Neural cell (in vitro differentiated cells): ENCODE measurements around the gene BRK1. TPM values are rescaled to one million over a fixed set of nuclear protein-coding genes. Genes with fewer than 3 reads are reported as not detected.

Source experiments
- H2AFZ ChIP-seq: fragments of 200-600, 300-800 bp; sonication (generic), shearing (Covaris generic); 2 replicates; pipeline ENCODE4 v1.6.0; 2014; ENCODE audit warnings: low read depth, mild to moderate bottlenecking, antibody characterized with exemption, low read length, moderate library complexity
- H3F3A ChIP-seq: fragments of 200-600 bp; shearing (Covaris generic); 2 replicates; pipeline ENCODE4 v1.6.1; 2016; ENCODE audit warnings: mild to moderate bottlenecking, moderate library complexity, mixed read lengths, antibody characterized with exemption, low read length; ENCODE audit not compliant: insufficient read depth, poor library complexity, severe bottlenecking
- H3K27ac ChIP-seq: fragments of 200-600, 300-800 bp; sonication (generic), shearing (Covaris generic); 2 replicates; pipeline ENCODE4 v1.5.1; 2014; ENCODE audit warnings: mild to moderate bottlenecking, low read length, moderate library complexity
- H3K27me3 ChIP-seq: fragments of 300-800, 200-600 bp; sonication (generic), shearing (Covaris generic); 2 replicates; pipeline ENCODE4 v1.6.0; 2014; ENCODE audit warnings: mild to moderate bottlenecking, low read depth, low read length, moderate library complexity; ENCODE audit not compliant: insufficient read depth
- H3K36me3 ChIP-seq: fragments of 300-800, 200-600 bp; sonication (generic), shearing (Covaris generic); 2 replicates; pipeline ENCODE4 v1.5.1; 2014; ENCODE audit warnings: mild to moderate bottlenecking, antibody characterized with exemption, low read length, moderate library complexity; ENCODE audit not compliant: insufficient read depth
- H3K4me2 ChIP-seq: fragments of 300-800, 200-600 bp; sonication (generic), shearing (Covaris generic); 2 replicates; pipeline ENCODE4 v1.6.0; 2014; ENCODE audit warnings: mild to moderate bottlenecking, low read length
- H3K4me3 ChIP-seq: fragments of 300-800, 200-600 bp; sonication (generic), shearing (Covaris generic); 2 replicates; pipeline ENCODE4 v1.5.1; 2014; ENCODE audit warnings: mild to moderate bottlenecking, low read length, moderate library complexity
- H3K79me2 ChIP-seq: fragments of 200-600 bp; shearing (Covaris generic); replicated peaks from 2 replicates; pipeline ENCODE4 v1.6.0; 2014; ENCODE audit warnings: mild to moderate bottlenecking, low read length, moderate library complexity; ENCODE audit not compliant: insufficient read depth
- H3K9ac ChIP-seq: fragments of 300-800, 200-600 bp; sonication (generic), shearing (Covaris generic); 2 replicates; pipeline ENCODE4 v1.6.1; 2016; ENCODE audit warnings: mild to moderate bottlenecking, low read length, mixed read lengths
- H3K9me2 ChIP-seq: fragments of 200-600 bp; shearing (Covaris generic); 2 replicates; pipeline ENCODE4 v1.6.1; 2016; ENCODE audit warnings: mild to moderate bottlenecking, low read length, mixed read lengths; ENCODE audit not compliant: insufficient read depth
- H3K9me3 ChIP-seq: fragments of 200-600, 300-800 bp; sonication (generic), shearing (Covaris generic); 2 replicates; pipeline ENCODE4 v1.6.1; 2016; ENCODE audit warnings: mild to moderate bottlenecking, mixed run types, low read length, moderate library complexity, mixed read lengths
- H4K20me1 ChIP-seq: fragments of 200-600 bp; shearing (Covaris generic); 2 replicates; pipeline ENCODE4 v1.6.1; 2016; ENCODE audit warnings: mild to moderate bottlenecking, mixed run types; ENCODE audit not compliant: insufficient read depth
- EP300 ChIP-seq: fragments of 450-650 bp; conservative IDR thresholded peaks from 2 replicates; pipeline ENCODE4 v1.6.1; 2014; ENCODE audit warnings: antibody characterized with exemption, mild to moderate bottlenecking, moderate library complexity; ENCODE audit not compliant: poor library complexity, severe bottlenecking
- EZH2 ChIP-seq: fragments of 200-600, 300-800 bp; shearing (Covaris generic), sonication (generic); IDR thresholded peaks from 2 replicates; pipeline ENCODE4 v1.6.1; 2014; ENCODE audit warnings: antibody characterized with exemption, low read length, borderline replicate concordance, mild to moderate bottlenecking; ENCODE audit not compliant: insufficient read depth, poor library complexity, severe bottlenecking
- MXI1 ChIP-seq: fragments of 450-650 bp; conservative IDR thresholded peaks from 2 replicates; pipeline ENCODE4 v1.6.1; 2014; ENCODE audit warnings: antibody characterized with exemption, mild to moderate bottlenecking; ENCODE audit not compliant: poor library complexity, severe bottlenecking
- POLR2AphosphoS5 ChIP-seq: IDR thresholded peaks from 2 replicates; pipeline ENCODE4 v1.6.1; 2012
- RAD21 ChIP-seq: fragments of 450-650 bp; conservative IDR thresholded peaks from 2 replicates; pipeline ENCODE4 v1.6.1; 2014; ENCODE audit warnings: antibody characterized with exemption, mild to moderate bottlenecking, moderate library complexity
- SMC3 ChIP-seq: fragments of 450-650 bp; conservative IDR thresholded peaks from 2 replicates; pipeline ENCODE4 v1.6.1; 2014; ENCODE audit warnings: antibody characterized with exemption, mild to moderate bottlenecking, moderate library complexity; ENCODE audit not compliant: poor library complexity
- TAF1 ChIP-seq: IDR thresholded peaks from 2 replicates; pipeline ENCODE4 v1.6.1; 2012; ENCODE audit warnings: low read depth
- polyA plus RNA-seq: library from polyadenylated mRNA; depleted of rRNA; stranded (reverse); fragments of >200 nt; gene quantifications from 2 replicates; pipeline ENCODE4 v1.2.3, GENCODE V29; 2014
- TF ChIP-seq, protein P1 (sequence below): IDR thresholded peaks from 2 replicates; pipeline ENCODE4 v1.6.1; 2012; ENCODE audit warnings: borderline replicate concordance
- TF ChIP-seq, protein P2 (sequence below): fragments of 450-650 bp; IDR thresholded peaks from 2 replicates; pipeline ENCODE4 v1.5.1; 2014; ENCODE audit warnings: antibody characterized with exemption, mild to moderate bottlenecking, moderate library complexity; ENCODE audit not compliant: poor library complexity, severe bottlenecking

The BRK1 gene
- polyA plus RNA-seq, 1 donor from 2014 or later: 265 TPM

DNA sequence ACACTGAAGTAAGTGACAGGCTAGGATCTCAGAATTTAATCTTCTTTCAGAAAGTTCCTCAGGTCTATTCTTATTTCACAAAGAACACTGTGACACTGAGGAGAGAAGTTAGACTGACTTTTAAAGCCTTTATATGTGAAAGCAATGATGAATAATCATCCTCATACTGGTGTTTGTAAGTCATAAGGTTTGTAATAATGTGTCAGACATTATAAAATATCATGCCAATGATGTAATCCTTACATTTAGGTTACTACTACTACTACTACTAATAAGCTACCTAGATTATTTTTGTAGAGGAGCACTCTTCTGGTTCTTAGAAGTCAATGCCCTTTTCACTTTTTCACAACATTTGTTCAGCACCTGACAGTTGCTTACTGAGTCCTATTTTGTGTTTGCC is 40.8 kb upstream of the BRK1 start:
- H3F3A ChIP-seq: no peaks in the 10 kb centered on the region
- H3K36me3 ChIP-seq: no peaks in the 10 kb centered on the region
- no peak overlapping the region for H3K27ac ChIP-seq

DNA sequence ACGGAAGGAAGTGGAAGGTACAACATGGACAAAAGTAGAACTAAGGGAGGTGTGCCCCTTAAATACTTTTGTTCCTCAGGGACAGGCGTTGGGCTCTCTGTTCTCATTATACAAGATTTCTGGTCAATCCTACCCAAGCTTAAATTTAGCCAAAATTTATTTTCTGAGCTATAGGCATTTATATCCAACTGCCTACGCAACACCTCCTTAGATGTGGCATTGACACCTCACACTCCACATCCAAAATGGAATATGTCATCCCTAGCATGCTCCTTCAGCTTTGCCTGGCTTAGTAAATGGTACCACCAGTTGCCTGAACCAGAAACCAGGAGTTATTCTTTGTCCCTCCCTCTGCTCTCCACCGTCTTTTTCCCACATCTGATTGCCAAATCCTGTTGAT is 33.6 kb upstream of the BRK1 start:
- no peaks in the 10 kb centered on the region for H3F3A ChIP-seq
- no peak overlapping the region for H3K9ac ChIP-seq
- no peaks in the 10 kb centered on the region for H3K79me2 ChIP-seq
- no peaks in the 10 kb centered on the region for H3K27me3 ChIP-seq
- no peak overlapping the region for H2AFZ ChIP-seq
- no peak overlapping the region for H3K4me2 ChIP-seq
- H3K4me3 ChIP-seq: no peak overlapping the region
- H4K20me1 ChIP-seq: no peaks in the 10 kb centered on the region
- H3K27ac ChIP-seq: no peak overlapping the region
- no peaks in the 10 kb centered on the region for H3K9me3 ChIP-seq
- H3K9me2 ChIP-seq: no peaks in the 10 kb centered on the region
- TF ChIP-seq SMC3: no peak
- TF ChIP-seq EZH2: no peak
- no peak for TF ChIP-seq TAF1
- TF ChIP-seq RAD21: no peak
- no peak for TF ChIP-seq MXI1
- no peak for TF ChIP-seq POLR2AphosphoS5
- TF ChIP-seq, protein P1, sequence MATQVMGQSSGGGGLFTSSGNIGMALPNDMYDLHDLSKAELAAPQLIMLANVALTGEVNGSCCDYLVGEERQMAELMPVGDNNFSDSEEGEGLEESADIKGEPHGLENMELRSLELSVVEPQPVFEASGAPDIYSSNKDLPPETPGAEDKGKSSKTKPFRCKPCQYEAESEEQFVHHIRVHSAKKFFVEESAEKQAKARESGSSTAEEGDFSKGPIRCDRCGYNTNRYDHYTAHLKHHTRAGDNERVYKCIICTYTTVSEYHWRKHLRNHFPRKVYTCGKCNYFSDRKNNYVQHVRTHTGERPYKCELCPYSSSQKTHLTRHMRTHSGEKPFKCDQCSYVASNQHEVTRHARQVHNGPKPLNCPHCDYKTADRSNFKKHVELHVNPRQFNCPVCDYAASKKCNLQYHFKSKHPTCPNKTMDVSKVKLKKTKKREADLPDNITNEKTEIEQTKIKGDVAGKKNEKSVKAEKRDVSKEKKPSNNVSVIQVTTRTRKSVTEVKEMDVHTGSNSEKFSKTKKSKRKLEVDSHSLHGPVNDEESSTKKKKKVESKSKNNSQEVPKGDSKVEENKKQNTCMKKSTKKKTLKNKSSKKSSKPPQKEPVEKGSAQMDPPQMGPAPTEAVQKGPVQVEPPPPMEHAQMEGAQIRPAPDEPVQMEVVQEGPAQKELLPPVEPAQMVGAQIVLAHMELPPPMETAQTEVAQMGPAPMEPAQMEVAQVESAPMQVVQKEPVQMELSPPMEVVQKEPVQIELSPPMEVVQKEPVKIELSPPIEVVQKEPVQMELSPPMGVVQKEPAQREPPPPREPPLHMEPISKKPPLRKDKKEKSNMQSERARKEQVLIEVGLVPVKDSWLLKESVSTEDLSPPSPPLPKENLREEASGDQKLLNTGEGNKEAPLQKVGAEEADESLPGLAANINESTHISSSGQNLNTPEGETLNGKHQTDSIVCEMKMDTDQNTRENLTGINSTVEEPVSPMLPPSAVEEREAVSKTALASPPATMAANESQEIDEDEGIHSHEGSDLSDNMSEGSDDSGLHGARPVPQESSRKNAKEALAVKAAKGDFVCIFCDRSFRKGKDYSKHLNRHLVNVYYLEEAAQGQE: no peak
- no peak for TF ChIP-seq EP300
- TF ChIP-seq, protein P2, sequence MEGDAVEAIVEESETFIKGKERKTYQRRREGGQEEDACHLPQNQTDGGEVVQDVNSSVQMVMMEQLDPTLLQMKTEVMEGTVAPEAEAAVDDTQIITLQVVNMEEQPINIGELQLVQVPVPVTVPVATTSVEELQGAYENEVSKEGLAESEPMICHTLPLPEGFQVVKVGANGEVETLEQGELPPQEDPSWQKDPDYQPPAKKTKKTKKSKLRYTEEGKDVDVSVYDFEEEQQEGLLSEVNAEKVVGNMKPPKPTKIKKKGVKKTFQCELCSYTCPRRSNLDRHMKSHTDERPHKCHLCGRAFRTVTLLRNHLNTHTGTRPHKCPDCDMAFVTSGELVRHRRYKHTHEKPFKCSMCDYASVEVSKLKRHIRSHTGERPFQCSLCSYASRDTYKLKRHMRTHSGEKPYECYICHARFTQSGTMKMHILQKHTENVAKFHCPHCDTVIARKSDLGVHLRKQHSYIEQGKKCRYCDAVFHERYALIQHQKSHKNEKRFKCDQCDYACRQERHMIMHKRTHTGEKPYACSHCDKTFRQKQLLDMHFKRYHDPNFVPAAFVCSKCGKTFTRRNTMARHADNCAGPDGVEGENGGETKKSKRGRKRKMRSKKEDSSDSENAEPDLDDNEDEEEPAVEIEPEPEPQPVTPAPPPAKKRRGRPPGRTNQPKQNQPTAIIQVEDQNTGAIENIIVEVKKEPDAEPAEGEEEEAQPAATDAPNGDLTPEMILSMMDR: no peak
- no peaks in the 10 kb centered on the region for H3K36me3 ChIP-seq

More for the DNA sequence above, 40.8 kb upstream of the BRK1 start:
- no peaks in the 10 kb centered on the region for H4K20me1 ChIP-seq
- no peaks in the 10 kb centered on the region for H3K9me2 ChIP-seq
- TF ChIP-seq MXI1 (no peak), POLR2AphosphoS5 (no peak), EZH2 (no peak), SMC3 (no peak), RAD21 (no peak)
- no peak overlapping the region for H3K4me3 ChIP-seq
- H3K27me3 ChIP-seq: no peaks in the 10 kb centered on the region
- no peak overlapping the region for H2AFZ ChIP-seq
- H3K79me2 ChIP-seq: no peaks in the 10 kb centered on the region
- no peak overlapping the region for H3K4me2 ChIP-seq
- H3K9me3 ChIP-seq: no peaks in the 10 kb centered on the region
- no peak overlapping the region for H3K9ac ChIP-seq

DNA sequence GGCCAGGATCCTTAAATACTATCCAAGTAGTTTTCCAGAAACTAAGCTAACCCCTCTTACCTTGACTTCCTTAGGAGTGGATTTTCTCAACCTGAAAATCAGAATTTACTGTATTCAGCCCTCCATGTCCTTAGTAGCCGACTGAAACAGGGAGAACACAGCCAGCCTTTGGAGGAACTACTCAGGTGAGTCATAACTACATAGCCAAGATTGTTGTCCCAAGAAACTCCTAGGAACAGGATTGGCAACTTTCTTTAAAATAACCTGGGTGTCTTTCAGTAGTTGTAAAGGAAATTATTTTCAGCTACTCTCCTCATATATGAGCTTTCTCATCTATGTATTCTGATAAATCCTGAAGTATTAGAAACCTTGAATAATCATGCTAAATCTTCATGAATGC is 29.7 kb upstream of the BRK1 start:
- no peaks in the 10 kb centered on the region for H3K36me3 ChIP-seq
- no peaks in the 10 kb centered on the region for H3K9me2 ChIP-seq
- no peaks in the 10 kb centered on the region for H4K20me1 ChIP-seq
- no peaks in the 10 kb centered on the region for H3K79me2 ChIP-seq
- H3K27me3 ChIP-seq: no peaks in the 10 kb centered on the region
- TF ChIP-seq, protein P2: no peak
- TF ChIP-seq TAF1 (no peak), SMC3 (no peak), EP300 (no peak)
- TF ChIP-seq, protein P1: no peak
- no peak overlapping the region for H3K4me2 ChIP-seq
- no peak overlapping the region for H3K4me3 ChIP-seq
- H2AFZ ChIP-seq: no peak overlapping the region
- H3K27ac ChIP-seq: no peak overlapping the region
- no peak overlapping the region for H3K9ac ChIP-seq
- no peaks in the 10 kb centered on the region for H3K9me3 ChIP-seq
- H3F3A ChIP-seq: no peaks in the 10 kb centered on the region
